Sigmoid colon (tissue), 4 donors: ENCODE results near the gene LTBP1.

Experiments
- EP300 ChIP-seq, 4 donors: sonication (generic); formaldehyde crosslinking; IDR thresholded peaks; one replicate each; pipeline ENCODE4 v1.6.1; 2017; ENCODE audit warnings: antibody characterized with exemption in 4 of 4
- POLR2A ChIP-seq, 2 donors: fragments of 450-650 bp; IDR thresholded peaks; one replicate each; pipeline ENCODE4 v1.6.1; 2016; ENCODE audit warnings: antibody characterized with exemption in 2 of 2, mild to moderate bottlenecking in 2 of 2, moderate library complexity in 2 of 2
- POLR2AphosphoS5 ChIP-seq, 4 donors: sonication (generic); formaldehyde crosslinking; IDR thresholded peaks; one replicate each; pipeline ENCODE4 v1.6.1; 2017; ENCODE audit warnings: antibody characterized with exemption in 4 of 4
- TF ChIP-seq, protein P1 (sequence below), 4 experiments: fragments of 450-650 bp in 3 of 4; fragments of 200-600 bp in 1 of 4; IDR thresholded peaks; one replicate each; pipeline ENCODE4 v1.5.1; 2016 to 2019; ENCODE audit warnings: antibody characterized with exemption in 4 of 4, mild to moderate bottlenecking in 3 of 4, moderate library complexity in 2 of 4

DNA sequence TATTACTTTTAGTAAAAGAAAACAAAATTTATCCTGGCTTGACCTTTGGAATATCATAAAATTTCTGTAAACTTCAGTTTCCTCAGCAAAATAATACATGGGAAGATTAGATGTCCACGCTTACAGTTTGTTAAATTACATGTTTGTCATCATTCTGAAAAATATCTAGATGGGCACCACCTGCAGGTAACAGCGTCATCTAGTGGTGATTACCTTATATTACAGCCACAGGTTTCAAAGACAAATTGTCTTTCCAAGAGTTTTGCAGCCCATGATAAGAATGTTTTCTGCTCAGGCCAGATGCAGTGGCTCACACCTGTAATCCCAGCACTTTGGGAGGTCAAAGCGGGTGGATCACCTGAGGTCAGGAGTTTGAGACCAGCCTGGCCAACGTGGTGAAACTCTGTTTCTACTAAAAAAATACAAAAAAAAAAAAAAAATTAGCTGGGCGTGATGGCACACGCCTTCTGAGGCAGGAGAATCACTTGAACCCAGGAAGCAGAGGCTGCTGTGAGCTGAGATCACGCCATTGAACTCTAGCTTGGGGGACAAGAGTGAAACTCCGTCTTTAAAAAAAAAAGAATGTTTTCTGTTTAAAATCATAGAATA lies 433.4 kb downstream of the LTBP1 start:
- TF ChIP-seq POLR2AphosphoS5 (IDR thresholded peaks at IDR 0.05): no peak
- TF ChIP-seq, protein P1, sequence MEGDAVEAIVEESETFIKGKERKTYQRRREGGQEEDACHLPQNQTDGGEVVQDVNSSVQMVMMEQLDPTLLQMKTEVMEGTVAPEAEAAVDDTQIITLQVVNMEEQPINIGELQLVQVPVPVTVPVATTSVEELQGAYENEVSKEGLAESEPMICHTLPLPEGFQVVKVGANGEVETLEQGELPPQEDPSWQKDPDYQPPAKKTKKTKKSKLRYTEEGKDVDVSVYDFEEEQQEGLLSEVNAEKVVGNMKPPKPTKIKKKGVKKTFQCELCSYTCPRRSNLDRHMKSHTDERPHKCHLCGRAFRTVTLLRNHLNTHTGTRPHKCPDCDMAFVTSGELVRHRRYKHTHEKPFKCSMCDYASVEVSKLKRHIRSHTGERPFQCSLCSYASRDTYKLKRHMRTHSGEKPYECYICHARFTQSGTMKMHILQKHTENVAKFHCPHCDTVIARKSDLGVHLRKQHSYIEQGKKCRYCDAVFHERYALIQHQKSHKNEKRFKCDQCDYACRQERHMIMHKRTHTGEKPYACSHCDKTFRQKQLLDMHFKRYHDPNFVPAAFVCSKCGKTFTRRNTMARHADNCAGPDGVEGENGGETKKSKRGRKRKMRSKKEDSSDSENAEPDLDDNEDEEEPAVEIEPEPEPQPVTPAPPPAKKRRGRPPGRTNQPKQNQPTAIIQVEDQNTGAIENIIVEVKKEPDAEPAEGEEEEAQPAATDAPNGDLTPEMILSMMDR (IDR thresholded peaks at IDR 0.05): peak in 3 of 4 experiments; percentile 10 to 29 (median 23)
- no peak for TF ChIP-seq POLR2A (IDR thresholded peaks at IDR 0.05)
- TF ChIP-seq EP300 (IDR thresholded peaks at IDR 0.05): no peak
